GM12878 (cell line): ENCODE results near the gene ITK. TPM values are rescaled to one million over a fixed set of nuclear protein-coding genes. Genes with fewer than 3 reads are reported as not detected.

Experiments
- ATAC-seq: fragments of 200-7000 bp; cut with Tn5 transposase; 3 replicates; pipeline ENCODE4 v1.9.1; 2020; ENCODE audit warnings: mild to moderate bottlenecking, moderate library complexity
- BruUV-seq: library from RNA; stranded (reverse); fragments of 400-500 nt; replicated peaks from 2 replicates; lab custom pipeline; 2021; lab: Mats Ljungman, UMichigan
- CTCF ChIA-PET: fragments of 300-600 bp; sonication (Branson Sonifier 250); formaldehyde crosslinking; extraction: SDS; loops from one replicate; lab custom pipeline; 2021; ENCODE audit warnings: inconsistent platforms; lab: Yijun Ruan, JAX
- POLR2A ChIA-PET: fragments of 350-600 bp; formaldehyde crosslinking; extraction: SDS; loops from one replicate; lab custom pipeline; 2021; ENCODE audit warnings: inconsistent platforms; lab: Charles Lee
- RAD21 ChIA-PET: fragments of 300-600 bp; sonication (Branson Sonifier 250); formaldehyde crosslinking; loops from one replicate; lab custom pipeline; 2023; ENCODE audit warnings: antibody characterized with exemption; ENCODE audit not compliant: unreplicated experiment; lab: Charles Lee
- SMC1A ChIA-PET: fragments of 300-600 bp; sonication (Branson Sonifier 250); formaldehyde crosslinking; loops from one replicate; lab custom pipeline; 2023; ENCODE audit not compliant: unreplicated experiment, uncharacterized antibody; lab: Charles Lee
- DNase-seq: peaks from one replicate; pipeline ENCODE4 v3.0.0-alpha.2; 2011; ENCODE audit warnings: low read depth, low spot score
- FAIRE-seq: peaks from 3 replicates; lab custom pipeline; 2011; peaks lifted over from hg19 to GRCh38; lab: Jason Lieb, UNC
- H2AFZ ChIP-seq: 2 replicates; pipeline ENCODE4 v1.6.0; 2011; ENCODE audit warnings: low read depth, low read length, control low read depth; ENCODE audit not compliant: control insufficient read depth
- H3K27ac ChIP-seq: 2 replicates; pipeline ENCODE4 v1.5.1; 2011; ENCODE audit warnings: control low read depth; ENCODE audit not compliant: control insufficient read depth, insufficient read depth
- H3K27me3 ChIP-seq, 2 experiments: replicated peaks in 1 of 2; 2 replicates each; pipeline versions ENCODE4 v1.6.0 to v1.6.1; 2011; ENCODE audit warnings: low read length in 1 of 2; ENCODE audit not compliant: control insufficient read depth in 2 of 2, insufficient read depth in 2 of 2
- H3K36me3 ChIP-seq, 2 experiments: 2 replicates each; pipeline ENCODE4 v1.5.1; 2011; ENCODE audit warnings: low read length in 1 of 2; ENCODE audit not compliant: control insufficient read depth in 2 of 2, insufficient read depth in 2 of 2
- H3K4me1 ChIP-seq: 2 replicates; pipeline ENCODE4 v1.6.1; 2011; ENCODE audit warnings: mild to moderate bottlenecking, low read length, moderate library complexity, mixed read lengths; ENCODE audit not compliant: control insufficient read depth, insufficient read depth
- H3K4me2 ChIP-seq: 2 replicates; pipeline ENCODE4 v1.6.0; 2011; ENCODE audit warnings: control low read depth; ENCODE audit not compliant: control insufficient read depth, insufficient read depth
- H3K4me3 ChIP-seq: fragments of 200-600 bp; sonication (generic); 2 replicates; pipeline ENCODE4 v1.5.1; 2016
- H3K79me2 ChIP-seq: 2 replicates; pipeline ENCODE4 v1.6.0; 2011; ENCODE audit warnings: low read length; ENCODE audit not compliant: control insufficient read depth, insufficient read depth
- H3K9ac ChIP-seq: 2 replicates; pipeline ENCODE4 v1.8.0; 2011; ENCODE audit warnings: low read length, control low read depth, mixed read lengths; ENCODE audit not compliant: control insufficient read depth, insufficient read depth
- H3K9me3 ChIP-seq: replicated peaks from 3 replicates; pipeline ENCODE4 v1.5.1; 2011; ENCODE audit warnings: mild to moderate bottlenecking, low read length; ENCODE audit not compliant: control insufficient read depth, insufficient read depth
- H4K20me1 ChIP-seq: 2 replicates; pipeline ENCODE4 v1.6.0; 2011; ENCODE audit not compliant: control insufficient read depth, insufficient read depth
- BCL11A ChIP-seq: IDR thresholded peaks from 2 replicates; pipeline ENCODE4 v1.6.1; 2011; ENCODE audit warnings: low read depth, low read length
- BCLAF1 ChIP-seq: fragments of 450-650 bp; IDR thresholded peaks from 2 replicates; pipeline ENCODE4 v1.6.1; 2017; ENCODE audit warnings: antibody characterized with exemption, mild to moderate bottlenecking, moderate library complexity
- HDAC6 ChIP-seq: fragments of 200-600 bp; sonication (generic); IDR thresholded peaks from one replicate; pipeline ENCODE4 v1.8.0; 2017; ENCODE audit warnings: antibody characterized with exemption; ENCODE audit not compliant: unreplicated experiment
- MXI1 ChIP-seq: fragments of 150-350 bp; IDR thresholded peaks from 2 replicates; pipeline ENCODE4 v1.6.1; 2011; ENCODE audit warnings: low read depth, mild to moderate bottlenecking, inconsistent platforms, low read length, improper control_type of control experiment
- MYB ChIP-seq: fragments of 150-350 bp; IDR thresholded peaks from 2 replicates; pipeline ENCODE4 v1.6.1; 2014; ENCODE audit warnings: mild to moderate bottlenecking, low read depth, low read length, borderline replicate concordance
- POLR2A ChIP-seq: IDR thresholded peaks from 2 replicates; pipeline ENCODE4 v1.6.1; 2011; ENCODE audit warnings: low read depth, mild to moderate bottlenecking, low read length
- ZNF217 ChIP-seq: fragments of 450-650 bp; IDR thresholded peaks from 2 replicates; pipeline ENCODE4 v1.6.1; 2017; ENCODE audit warnings: antibody characterized with exemption, mild to moderate bottlenecking
- WGBS: methylation state at CpG from one replicate; pipeline ENCODE4 v1.1.6; 2016; ENCODE audit warnings: low lambda C conversion rate; ENCODE audit not compliant: insufficient replicate concordance, insufficient coverage; ENCODE audit errors: missing lambda C conversion rate; 5-methylcytosine and 5-hydroxymethylcytosine counted together
- in situ Hi-C: fragments of 300-500 bp; cut with MboI; formaldehyde crosslinking; loops from 9 replicates; pipeline ENCODE4 v1.14.3; 2018; ENCODE audit warnings: mixed read lengths
- intact Hi-C: fragments of 100-400 bp; cut with micrococcal nuclease; formaldehyde crosslinking; loops from one replicate; pipeline ENCODE4 v1.14.2; 2022; ENCODE audit not compliant: unreplicated experiment
- polyA plus RNA-seq, 11 experiments: library from polyadenylated mRNA; depleted of rRNA in 4 of 11; unstranded in 6 of 11; stranded (reverse) in 5 of 11; fragments of >200 nt; fragmentation: Nextera tagmentation in 4 of 11; fragmentation: Illumina TruSeq in 1 of 11; extraction: Ambion mirVana in 4 of 11; extraction: Trizol in 1 of 11; gene quantifications; 1 replicate in 1 of 11; 2 replicates in 10 of 11; pipeline versions ENCODE4 v1.2.1 to v1.2.3, GENCODE V29; 2011 to 2016; ENCODE audit warnings: inconsistent platforms in 2 of 11, missing spikeins in 2 of 11, low read depth in 1 of 11
- total RNA-seq, 4 experiments: library from RNA; depleted of rRNA in 3 of 4; stranded (reverse); fragments of >200 nt in 3 of 4; fragmentation: Illumina TruSeq in 1 of 4; extraction: Trizol in 1 of 4; gene quantifications; 2 replicates each; pipeline versions ENCODE4 v1.2.1 to v1.2.3, GENCODE V29; 2013 to 2021
- TF ChIP-seq, protein P1 (sequence below): IDR thresholded peaks from 2 replicates; pipeline ENCODE4 v1.6.1; 2012; ENCODE audit warnings: low read depth, low read length, improper control_type of control experiment

Gene ITK
- total and polyA plus RNA-seq, 10 of the 15 experiments (the other 5 are each of a cell fraction or from before 2014, with no cell fraction given) = 0.05 to 2.4 (median 0.76) TPM

DNA sequence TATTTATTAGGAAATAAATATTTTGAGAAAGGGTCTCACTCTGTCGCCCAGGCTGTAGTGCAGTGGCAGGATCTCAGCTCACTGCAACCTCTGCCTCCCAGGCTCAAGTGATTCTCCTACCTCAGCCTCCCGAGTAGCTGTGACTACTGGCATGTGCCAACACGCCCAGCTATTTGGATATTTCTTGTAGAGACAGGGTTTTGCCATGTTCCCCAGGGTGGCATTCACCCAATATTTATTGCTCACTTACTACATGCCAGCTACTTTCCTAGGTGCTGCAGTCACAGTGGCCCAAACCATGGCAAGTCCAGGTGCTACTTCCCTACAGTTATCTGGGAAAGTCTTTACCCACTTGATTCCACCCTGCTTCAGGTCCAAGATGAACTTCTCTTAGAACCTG, 29.6 kb upstream of the ITK start (continued):
- no peak for TF ChIP-seq BCLAF1
- no peak for TF ChIP-seq HDAC6
- TF ChIP-seq BCL11A = no peak
- TF ChIP-seq ZNF217 = no peak
- no peak for TF ChIP-seq MYB

- Histone ChIP-seq H4K20me1 (no peaks in the 10 kb centered on the region), H3K9ac (no peak overlapping the region), H3K36me3 (no peaks in the 10 kb centered on the region), H3K4me3 (no peak overlapping the region), H3K4me2 (no peak overlapping the region), H3K79me2 (no peaks in the 10 kb centered on the region), H2AFZ (no peak overlapping the region), H3K27ac (no peak overlapping the region), H3K27me3 (no peaks in the 10 kb centered on the region), H3K9me3 (no peaks in the 10 kb centered on the region), H3K4me1 (no peaks in the 10 kb centered on the region)
- BruUV-seq = no TSS peak
- ChIA-PET SMC1A (interaction anchor here (0.6 to 4.9 kb wide), 15 partner anchors 9 to 502 kb away, joined by 3 to 35 read pairs (median 4); partner anchors contain the start of gene GARIN3), CTCF (interaction anchor here (0.7 to 11.1 kb wide), 7 partner anchors 10 to 314 kb away, joined by 3 to 244 read pairs (median 3); no protein-coding TSS in a partner anchor), POLR2A (interaction anchor here (0.7 to 3.3 kb wide), 3 partner anchors 12 to 53 kb away, joined by 3 to 17 read pairs (median 15); partner anchors contain the start of gene MED7), RAD21 (interaction anchor here (1.0 to 4.9 kb wide), 6 partner anchors 13 to 154 kb away, joined by 3 to 28 read pairs (median 4); no protein-coding TSS in a partner anchor)
- 68% methylated on average over 3 of the region's 3 CpGs for WGBS
- no peak for DNase-seq
- FAIRE-seq = no peak
- intact Hi-C loops = no loop called here
- TF ChIP-seq MXI1 = no peak
- TF ChIP-seq, protein P1, sequence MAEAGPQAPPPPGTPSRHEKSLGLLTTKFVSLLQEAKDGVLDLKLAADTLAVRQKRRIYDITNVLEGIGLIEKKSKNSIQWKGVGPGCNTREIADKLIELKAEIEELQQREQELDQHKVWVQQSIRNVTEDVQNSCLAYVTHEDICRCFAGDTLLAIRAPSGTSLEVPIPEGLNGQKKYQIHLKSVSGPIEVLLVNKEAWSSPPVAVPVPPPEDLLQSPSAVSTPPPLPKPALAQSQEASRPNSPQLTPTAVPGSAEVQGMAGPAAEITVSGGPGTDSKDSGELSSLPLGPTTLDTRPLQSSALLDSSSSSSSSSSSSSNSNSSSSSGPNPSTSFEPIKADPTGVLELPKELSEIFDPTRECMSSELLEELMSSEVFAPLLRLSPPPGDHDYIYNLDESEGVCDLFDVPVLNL = no peak
- no peak for TF ChIP-seq POLR2A
- no peak for TF ChIP-seq MYB
- no peak for ATAC-seq
- in situ Hi-C loops = no loop called here
Measured at GRCh38 chr5:157155297-157155696, 25.3 kb upstream of the ITK start.
